ENCODE results near the gene KLF15. TPM values are rescaled to one million over a fixed set of nuclear protein-coding genes. Genes with fewer than 3 reads are reported as not detected.

The KLF15 gene
- total RNA-seq, 1 donor from 2014 or later = 34.0 TPM

- DNase-seq (no peak), ATAC-seq (ENCODE audit: poor library complexity) (no peak)
- intact Hi-C loops (cut with DNase I) = loop anchor here (5.0 kb wide), 1 partner anchor 259 kb away; no protein-coding TSS in a partner anchor
Measured at GRCh38 chr3:126391631-126392030, 34.4 kb upstream of the KLF15 start.

- no peak for ATAC-seq (ENCODE audit: poor library complexity)
- no peak for DNase-seq
- intact Hi-C loops (cut with DNase I) = loop anchor here (5.0 kb wide), 1 partner anchor 258 kb away; no protein-coding TSS in a partner anchor
Measured at GRCh38 chr3:126390751-126391150, 33.5 kb upstream of the KLF15 start.

- ATAC-seq (ENCODE audit: poor library complexity) (no peak), DNase-seq (peak; percentile 15)
- intact Hi-C loops (cut with DNase I) = loop anchor here (5.0 kb wide), 1 partner anchor 258 kb away; no protein-coding TSS in a partner anchor
Measured at GRCh38 chr3:126390201-126390600, 33.0 kb upstream of the KLF15 start.

GRCh38 chr3:126389794-126390146, 32.6 kb upstream of the KLF15 start:
- intact Hi-C loops (cut with DNase I) = loop anchor here (2.0 to 5.0 kb wide), 2 partner anchors 129 to 257 kb away; no protein-coding TSS in a partner anchor
- ATAC-seq (ENCODE audit: poor library complexity) (no peak), DNase-seq (peak; percentile 38)

DNA sequence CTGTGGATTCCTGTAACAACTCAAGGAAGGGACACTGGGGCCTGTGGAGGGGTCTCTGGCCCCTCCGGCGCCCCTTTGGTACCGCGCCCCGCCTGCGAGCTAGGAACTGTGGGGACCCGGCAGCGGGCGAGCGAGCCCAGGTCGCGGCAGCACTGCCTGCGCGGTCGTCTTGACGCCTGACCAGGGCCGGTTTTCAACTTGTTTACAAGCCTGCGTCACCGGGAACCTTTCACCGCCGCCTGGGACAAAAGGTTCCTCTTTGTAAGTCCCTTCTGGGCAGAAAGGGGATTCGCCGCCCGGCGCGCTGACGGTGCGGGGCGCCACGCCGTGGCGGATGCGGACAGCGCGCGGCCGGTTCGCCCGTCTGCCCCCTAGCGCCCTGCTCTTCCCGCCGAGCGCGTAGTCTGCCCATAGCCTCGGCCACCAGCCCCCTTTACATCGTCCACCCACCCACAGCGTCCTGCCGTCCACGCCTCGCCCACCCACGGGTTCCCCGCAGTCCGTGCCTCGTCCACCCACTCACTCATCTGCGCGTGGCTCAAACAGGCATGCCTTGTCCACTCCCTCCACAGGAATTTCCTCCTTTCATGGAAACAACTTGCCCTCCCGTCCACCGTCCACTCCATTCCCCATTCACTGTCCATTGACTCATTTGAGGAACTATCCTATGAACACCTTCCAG, 32.0 kb upstream of the KLF15 start:
- DNase-seq (peak; percentile 95), ATAC-seq (ENCODE audit: poor library complexity) (peak; percentile 98)
- intact Hi-C loops (cut with DNase I) = loop anchor here (2.0 kb wide), 1 partner anchor 128 kb away; no protein-coding TSS in a partner anchor

DNA sequence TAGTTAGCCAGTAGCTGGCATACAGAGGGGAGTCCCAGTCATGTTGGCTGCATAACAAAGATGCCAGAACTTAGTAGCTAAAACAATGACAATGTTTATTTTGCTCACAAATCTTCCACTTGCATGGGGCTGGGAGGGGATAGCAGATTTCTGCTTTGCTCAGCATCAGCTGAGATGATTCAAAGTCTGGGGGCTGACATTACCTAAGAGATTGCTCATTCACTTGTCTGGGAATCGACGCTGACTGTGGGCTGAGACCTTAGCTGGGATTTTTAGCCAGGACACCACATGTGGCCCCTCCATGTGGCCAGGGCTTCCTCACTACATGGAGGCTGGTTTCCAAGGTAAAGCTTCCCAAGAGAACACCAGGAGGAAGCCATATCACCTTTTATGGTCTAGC, 24.8 kb upstream of the KLF15 start:
- no peak for ATAC-seq (ENCODE audit: poor library complexity)
- intact Hi-C loops (cut with DNase I) = no loop called here
- no peak for DNase-seq

- DNase-seq = peak; percentile 31
- intact Hi-C loops (cut with DNase I) = no loop called here
- ATAC-seq (ENCODE audit: poor library complexity) = no peak
Measured at GRCh38 chr3:126380011-126380768, 23.0 kb upstream of the KLF15 start.

GRCh38 chr3:126378341-126378751, 21.1 kb upstream of the KLF15 start:
- DNase-seq = peak; percentile 20
- ATAC-seq (ENCODE audit: poor library complexity) = no peak
- intact Hi-C loops (cut with DNase I) = no loop called here

DNA sequence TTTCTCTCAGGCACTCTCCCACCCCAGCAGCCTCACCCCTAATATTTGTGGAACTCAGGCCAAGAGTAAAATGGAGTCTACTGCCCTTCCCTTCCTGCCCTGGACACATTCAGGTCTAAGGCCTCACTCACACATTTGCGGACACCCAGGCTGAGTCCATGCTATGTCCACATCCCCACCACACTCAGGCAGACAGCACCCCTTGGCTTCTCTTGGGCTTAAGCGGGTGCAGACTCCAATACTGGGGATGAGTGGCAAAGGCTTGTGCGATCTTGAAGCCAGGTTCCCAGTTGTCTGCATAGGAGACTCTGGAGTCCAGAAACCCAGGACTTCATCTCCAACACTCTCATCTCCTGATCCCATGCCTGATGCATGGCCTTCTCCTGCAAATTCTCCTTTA, 20.0 kb upstream of the KLF15 start:
- intact Hi-C loops (cut with DNase I) = no loop called here
- ATAC-seq (ENCODE audit: poor library complexity) (no peak), DNase-seq (no peak)

- no peak for DNase-seq
- intact Hi-C loops (cut with DNase I) = no loop called here
- ATAC-seq (ENCODE audit: poor library complexity) = no peak
Measured at GRCh38 chr3:126376444-126376843, 19.2 kb upstream of the KLF15 start.

GRCh38 chr3:126375835-126376331, 18.7 kb upstream of the KLF15 start:
- ATAC-seq (ENCODE audit: poor library complexity) (no peak), DNase-seq (peak; percentile 29)
- intact Hi-C loops (cut with DNase I) = no loop called here

DNA sequence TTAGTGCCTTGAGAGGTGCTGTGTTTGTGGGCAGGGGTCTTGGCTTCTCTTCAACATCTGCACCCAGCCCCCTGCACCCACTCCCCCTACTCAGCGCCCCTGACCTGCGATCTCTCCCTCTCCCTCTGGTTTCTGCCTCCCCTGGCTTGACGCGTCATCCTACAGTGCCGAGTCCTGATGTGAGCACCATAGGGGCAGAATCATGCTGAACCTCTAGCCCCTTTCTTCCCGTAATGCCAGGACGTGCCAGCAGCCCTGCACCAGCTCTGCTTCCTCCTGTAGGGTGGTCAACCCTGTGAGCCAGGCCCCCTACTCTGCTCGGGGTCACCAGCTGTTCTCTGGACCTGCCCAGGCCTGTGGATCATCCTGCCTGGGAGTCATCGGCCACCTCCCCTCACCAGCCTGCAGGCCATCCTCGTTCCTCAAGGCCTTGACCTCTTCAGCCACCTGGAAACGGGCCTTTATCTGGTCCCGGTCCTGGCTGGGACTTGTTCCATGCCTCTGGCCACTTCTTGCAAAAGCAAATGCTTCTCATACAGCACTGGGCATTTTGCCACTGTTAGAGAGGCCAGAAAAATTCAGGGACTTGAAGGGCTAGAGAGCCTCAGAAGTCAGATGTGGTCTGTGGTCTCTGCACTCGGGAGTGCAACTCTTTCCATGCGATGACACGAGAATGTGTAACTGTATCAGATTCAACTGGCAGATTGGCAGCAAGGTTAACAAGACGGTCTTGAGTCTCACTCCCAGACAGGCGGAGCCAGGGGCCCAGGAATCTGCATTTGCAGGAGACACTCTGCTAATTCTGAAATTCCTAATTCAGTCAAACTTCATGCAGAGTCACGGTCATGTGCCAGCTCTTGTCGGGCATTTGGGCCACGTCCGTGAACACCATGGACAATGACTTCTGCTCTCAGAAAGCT, 16.7 kb upstream of the KLF15 start:
- ATAC-seq (ENCODE audit: poor library complexity) = peak; percentile 42
- intact Hi-C loops (cut with DNase I) = no loop called here
- peak; percentile 49 for DNase-seq

GRCh38 chr3:126373146-126373613, 16.0 kb upstream of the KLF15 start:
- intact Hi-C loops (cut with DNase I) = no loop called here
- ATAC-seq (ENCODE audit: poor library complexity) (no peak), DNase-seq (peak; percentile 29)

DNA sequence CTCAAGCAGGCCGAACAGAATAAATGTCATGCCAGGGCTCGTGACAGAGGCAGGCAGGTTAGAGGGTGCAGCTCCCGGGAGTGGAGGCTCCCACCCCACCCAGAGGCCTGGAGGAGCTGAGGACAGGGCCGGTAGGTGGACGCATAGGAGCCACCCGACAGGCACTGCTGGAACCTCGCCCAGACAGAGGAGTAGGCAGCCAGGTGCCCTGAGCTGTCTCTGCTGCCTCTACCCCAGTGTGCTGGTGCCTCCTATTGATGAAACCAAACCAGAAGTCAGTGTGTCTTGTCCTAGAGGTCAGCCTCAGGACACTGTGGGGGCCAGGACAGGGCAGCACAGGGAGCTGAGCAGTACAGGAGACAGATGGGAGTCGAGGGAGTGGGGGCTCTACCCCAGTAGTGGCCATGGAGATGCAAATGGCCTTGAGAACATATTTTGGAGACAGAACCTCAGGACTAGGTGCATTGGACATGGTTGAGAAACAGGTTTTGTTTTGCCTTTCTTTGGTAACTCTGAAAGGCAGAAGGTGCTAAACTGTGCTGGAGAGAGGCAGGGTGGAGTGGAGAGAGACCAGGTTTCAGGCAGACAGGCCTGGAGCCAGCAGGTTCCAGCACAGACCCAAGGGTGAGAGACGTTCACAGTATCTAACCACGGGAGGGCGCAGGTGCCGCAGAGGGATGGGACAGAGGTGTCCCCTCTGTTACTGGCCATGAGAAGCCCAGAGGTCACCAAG, 15.4 kb upstream of the KLF15 start:
- ATAC-seq (ENCODE audit: poor library complexity) (peak; percentile 29), DNase-seq (peak; percentile 46)
- intact Hi-C loops (cut with DNase I) = no loop called here

GRCh38 chr3:126371096-126371705, 14.0 kb upstream of the KLF15 start:
- DNase-seq = peak; percentile 28
- intact Hi-C loops (cut with DNase I) = no loop called here
- no peak for ATAC-seq (ENCODE audit: poor library complexity)

DNA sequence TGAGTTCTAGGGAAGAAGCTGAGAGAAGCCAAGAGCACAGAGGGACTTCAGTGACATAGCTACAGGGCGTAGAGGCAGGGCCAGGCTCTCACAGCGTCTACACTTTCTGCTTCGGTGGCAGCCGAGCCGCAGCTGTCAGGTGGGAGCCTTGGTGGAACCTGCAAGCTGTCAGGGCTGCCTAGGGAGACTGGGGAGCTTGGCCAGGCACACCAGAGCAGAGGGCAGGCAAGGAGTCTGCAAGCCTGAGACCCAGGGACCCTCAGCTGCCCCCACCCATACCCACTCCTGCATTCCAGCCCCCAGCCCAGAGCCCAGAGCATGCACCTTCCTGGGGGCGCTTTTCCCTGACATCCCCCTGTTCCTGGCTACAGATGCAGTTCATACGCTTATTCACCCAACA, 13.4 kb upstream of the KLF15 start:
- ATAC-seq (ENCODE audit: poor library complexity) (no peak), DNase-seq (peak; percentile 25)
- intact Hi-C loops (cut with DNase I) = no loop called here

DNA sequence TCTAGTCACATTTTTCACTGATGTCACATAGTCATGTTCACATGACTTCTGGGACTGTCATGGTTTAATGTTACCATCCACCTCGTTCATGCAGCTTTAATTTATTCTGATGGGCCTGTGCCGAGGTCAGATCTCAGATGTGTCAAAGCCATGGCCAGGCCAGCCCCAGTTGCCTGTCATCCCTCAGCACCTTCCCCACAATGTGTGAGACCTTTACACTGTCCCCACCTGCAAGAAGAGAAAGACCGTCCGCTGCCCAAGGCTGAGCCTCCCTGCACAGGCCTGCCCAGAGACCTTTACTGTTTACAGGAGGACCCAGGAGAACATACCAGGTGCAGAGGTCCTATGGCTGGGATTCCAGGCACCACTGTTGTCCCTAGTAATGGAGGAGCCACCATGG, 12.8 kb upstream of the KLF15 start:
- intact Hi-C loops (cut with DNase I) = no loop called here
- ATAC-seq (ENCODE audit: poor library complexity) (no peak), DNase-seq (no peak)

- intact Hi-C loops (cut with DNase I) = no loop called here
- DNase-seq (no peak), ATAC-seq (ENCODE audit: poor library complexity) (no peak)
Measured at GRCh38 chr3:126369490-126369889, 12.3 kb upstream of the KLF15 start.

Measured in Right ventricle myocardium superior (tissue), 1 donor.